GM19043 (cell line): ENCODE measurements around the gene OR2W3.

Source experiments
- ATAC-seq: cut with Tn5 transposase; IDR thresholded peaks from one replicate; pipeline ENCODE4 v1.9.1; 2021; ENCODE audit warnings: low read depth; ENCODE audit not compliant: unreplicated experiment

The OR2W3 gene

DNA sequence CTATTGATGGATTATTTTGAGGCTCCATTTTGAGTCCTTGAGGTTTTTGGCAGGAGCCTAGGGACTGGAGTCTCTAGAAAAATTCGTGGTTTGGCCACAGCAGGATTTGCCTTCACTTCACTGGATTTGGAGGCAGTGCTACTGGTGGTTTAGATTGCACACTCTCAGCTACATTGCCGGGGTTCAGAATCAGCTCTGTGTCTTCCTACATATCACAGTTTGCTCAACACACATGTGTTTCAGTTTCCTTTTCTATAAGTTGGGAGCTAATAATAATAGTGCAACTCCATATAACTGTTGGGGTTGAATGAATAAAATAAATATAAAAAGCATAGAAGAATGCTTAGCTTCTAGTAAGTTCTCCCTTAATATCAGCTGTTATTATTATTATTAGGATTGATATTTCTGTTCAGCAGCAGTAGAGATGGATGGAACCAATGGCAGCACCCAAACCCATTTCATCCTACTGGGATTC is at the start of gene OR2W3:
Gene OR2W3 (plus strand): TSS at position 425 of the 475 bp plus-strand sequence. CDS start 0 bp downstream, at position 425.
- ATAC-seq: no peak

DNA sequence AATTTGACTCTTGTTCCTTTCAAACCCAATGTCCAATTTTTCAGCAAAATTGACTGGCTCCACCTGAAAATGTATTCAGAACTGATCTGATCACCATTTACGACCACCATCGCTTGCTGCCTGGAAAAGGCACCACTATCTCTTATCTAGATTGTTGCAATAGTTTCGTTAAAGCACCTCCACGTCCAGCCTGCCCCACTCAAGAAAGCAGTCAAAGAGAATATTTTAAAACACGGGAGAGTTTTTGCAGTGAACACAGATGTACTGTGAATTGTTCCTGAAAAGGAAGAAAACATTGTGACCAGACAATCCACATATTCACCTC is 49.7 kb upstream of the OR2W3 start:
- no peak for ATAC-seq

GRCh38 chr1:247848346-247848745 is 47.0 kb upstream of the OR2W3 start:
- no peak for ATAC-seq

GRCh38 chr1:247849616-247850015 is 45.8 kb upstream of the OR2W3 start:
- no peak for ATAC-seq

DNA sequence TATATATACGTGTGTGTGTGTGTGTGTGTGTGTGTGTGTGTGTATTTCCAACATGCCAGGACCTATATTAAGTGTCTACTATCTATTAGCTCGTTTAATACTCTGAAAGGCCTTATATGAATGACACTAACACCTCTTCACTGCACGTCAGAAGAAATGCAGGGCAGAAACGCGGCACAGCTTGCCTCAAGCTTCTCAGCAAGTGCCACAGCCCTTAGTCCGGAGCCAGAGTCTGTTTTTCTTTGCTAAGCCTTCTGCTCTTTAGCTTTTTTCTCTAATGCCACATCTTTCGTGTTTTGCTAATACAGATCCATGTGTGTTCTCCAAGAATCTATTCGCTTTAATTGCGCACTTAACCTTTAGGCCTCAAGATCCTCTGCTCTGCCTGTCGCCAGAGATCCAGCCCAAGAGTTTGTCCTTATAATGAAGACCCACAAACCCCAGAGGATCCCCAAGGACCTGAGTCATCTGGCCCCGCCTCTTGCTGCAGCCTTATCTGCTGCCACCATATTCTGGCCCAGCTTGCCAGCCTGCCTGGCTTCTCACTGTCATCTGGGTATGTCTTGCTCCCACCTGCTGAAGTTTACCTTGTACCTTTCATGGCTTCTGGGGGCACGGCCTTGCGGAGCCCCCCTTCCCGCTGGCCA is 40.4 kb upstream of the OR2W3 start:
- no peak for ATAC-seq

DNA sequence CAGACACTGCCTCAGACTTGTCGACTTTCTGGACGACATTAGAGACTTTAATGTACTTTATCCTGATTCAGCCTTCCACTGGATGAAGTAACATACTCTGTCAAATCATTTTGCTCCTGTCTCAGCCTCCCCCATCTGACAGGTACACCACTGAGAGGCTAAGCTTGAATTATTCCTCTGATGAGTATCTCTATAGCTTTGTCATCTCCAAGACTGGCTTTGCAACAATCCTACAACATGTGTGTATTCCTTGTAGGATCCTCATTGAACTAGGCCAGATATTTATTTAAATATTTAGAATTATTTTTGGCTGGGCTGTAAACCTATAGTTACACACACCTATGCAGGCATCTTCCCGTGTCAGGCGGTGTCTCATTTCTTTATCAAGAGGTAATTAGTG is 39.5 kb upstream of the OR2W3 start:
- ATAC-seq: no peak

- ATAC-seq: no peak
Observed at GRCh38 chr1:247857069-247857984, 38.1 kb upstream of the OR2W3 start, which contains the start of gene TRIM58. Gene TRIM58, plus strand, starts transcription at chr1:247857187. Its CDS starts 60 bp downstream, at chr1:247857247.

- ATAC-seq: no peak
Observed at GRCh38 chr1:247857985-247858619, 37.3 kb upstream of the OR2W3 start.

- ATAC-seq: no peak
Observed at GRCh38 chr1:247862756-247863155, 32.6 kb upstream of the OR2W3 start.

DNA sequence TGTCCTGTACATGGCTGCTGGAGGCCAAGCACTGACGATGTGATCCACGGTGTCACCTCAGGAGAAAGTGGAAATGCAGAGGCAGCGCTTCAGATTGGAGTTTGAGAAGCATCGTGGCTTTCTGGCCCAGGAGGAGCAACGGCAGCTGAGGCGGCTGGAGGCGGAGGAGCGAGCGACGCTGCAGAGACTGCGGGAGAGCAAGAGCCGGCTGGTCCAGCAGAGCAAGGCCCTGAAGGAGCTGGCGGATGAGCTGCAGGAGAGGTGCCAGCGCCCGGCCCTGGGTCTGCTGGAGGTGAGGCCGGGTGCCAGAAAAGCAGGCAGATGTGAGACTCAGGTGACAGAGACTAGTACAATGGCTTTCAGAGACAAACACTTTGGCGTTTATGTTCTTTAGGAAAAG is 30.7 kb upstream of the OR2W3 start:
- no peak for ATAC-seq

DNA sequence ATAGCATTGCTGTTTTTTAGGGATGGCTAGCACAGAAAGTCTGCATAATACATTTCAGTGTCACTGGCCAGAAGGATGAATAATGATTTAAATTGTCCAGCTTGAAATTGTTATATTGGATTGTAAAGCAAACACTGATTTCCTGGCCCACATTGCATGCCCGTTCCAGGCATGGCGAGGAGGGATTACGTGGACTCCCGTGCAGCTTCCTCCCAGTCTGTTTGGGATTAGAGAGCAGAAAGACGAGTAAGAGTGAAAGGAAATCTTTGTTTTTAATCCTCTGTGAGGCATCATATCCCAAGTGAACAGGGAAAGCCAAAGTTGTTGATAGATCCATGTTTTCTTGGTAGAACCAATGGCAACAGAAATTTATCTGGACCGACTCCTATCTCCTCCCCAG is 30.0 kb upstream of the OR2W3 start:
- no peak for ATAC-seq

- ATAC-seq: no peak
Observed at GRCh38 chr1:247883346-247883745, 12.0 kb upstream of the OR2W3 start.

DNA sequence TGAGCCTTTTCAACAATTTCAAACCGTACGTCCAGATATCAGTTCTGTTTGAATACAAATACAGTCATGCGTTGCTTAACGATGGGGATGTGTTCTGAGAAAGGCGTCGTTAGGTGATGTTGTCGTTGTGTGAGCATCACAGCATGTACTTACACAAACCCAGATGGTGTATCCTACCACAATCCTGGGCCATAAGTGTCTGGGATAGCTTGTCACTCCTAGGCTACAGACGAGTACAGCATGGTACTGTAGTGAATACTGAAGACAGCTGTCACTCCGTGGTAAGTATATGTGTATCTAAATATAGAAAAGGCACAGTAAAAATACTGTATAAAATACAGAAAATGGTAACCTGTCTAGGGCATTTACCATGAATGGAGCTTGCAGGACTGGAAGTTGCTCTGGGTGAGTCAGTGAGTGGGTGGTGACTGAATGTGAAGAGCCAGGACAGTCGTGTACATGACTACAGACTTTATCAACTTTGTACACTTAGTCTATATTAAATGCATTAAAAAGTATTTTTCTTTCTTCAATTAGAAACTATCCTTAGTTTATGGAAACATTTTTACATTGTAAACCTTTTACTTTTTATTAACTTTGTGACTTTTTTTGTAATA is 10.5 kb upstream of the OR2W3 start:
- ATAC-seq: no peak

GRCh38 chr1:247895976-247896375 is 589 bp downstream of the OR2W3 start:
- ATAC-seq: no peak

- no peak for ATAC-seq
Observed at GRCh38 chr1:247904122-247904521, 8.7 kb downstream of the OR2W3 start.

- no peak for ATAC-seq
Observed at GRCh38 chr1:247905181-247905580, 9.8 kb downstream of the OR2W3 start.

GRCh38 chr1:247905910-247906503 is 10.6 kb downstream of the OR2W3 start:
- ATAC-seq: no peak

DNA sequence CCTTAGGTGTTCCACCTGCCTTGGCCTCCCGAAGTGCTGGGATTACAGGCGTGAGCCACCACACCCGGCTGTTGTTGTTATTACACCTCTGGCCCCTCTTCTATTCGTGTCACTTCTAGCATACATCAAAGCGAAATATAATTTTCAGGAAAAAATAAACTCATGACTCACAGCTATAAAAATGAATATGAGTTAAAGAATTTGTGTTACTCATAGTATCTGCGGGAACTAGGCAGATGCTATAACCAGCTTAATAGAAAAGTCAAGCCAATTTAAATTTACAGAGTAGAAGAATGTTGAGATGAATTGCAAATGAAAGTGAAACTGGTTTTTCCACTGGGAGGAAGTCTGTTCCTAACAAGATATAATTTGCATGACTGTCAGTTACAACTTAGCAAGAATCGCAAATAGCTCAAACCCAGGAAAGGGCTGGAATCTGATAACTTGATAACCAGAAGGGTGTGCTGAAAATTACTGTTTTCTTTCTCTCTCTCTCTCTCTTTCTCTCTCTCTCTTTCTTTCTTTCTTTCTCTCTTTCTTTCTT is 11.2 kb downstream of the OR2W3 start:
- ATAC-seq: no peak

DNA sequence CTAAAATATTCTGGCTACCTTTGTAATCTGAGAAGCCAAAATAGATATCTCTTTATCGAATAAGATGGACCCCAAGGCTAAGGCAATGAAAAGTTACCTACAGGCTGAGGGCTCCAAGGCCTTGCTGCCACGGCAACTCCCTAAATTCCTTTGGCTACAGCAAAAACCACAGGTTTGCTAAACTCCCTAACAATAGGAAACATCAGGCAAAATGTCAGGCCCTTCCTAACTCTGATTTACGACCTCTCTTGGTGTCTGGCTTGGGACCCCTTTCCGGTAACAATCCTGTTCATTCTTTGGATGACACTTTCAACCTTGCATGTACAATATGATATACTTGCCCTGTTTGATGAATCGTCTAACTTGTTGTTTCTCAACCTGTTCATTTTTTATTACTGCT is 13.4 kb downstream of the OR2W3 start:
- ATAC-seq: no peak

GRCh38 chr1:247913786-247914185 is 18.4 kb downstream of the OR2W3 start:
- ATAC-seq: no peak
